ENCODE data around the gene GPAM. TPM values are rescaled to one million over a fixed set of nuclear protein-coding genes. Genes with fewer than 3 reads are reported as not detected.
A peak's percentile ranks its signal among the peaks of the same experiment; 100 is the strongest.

GPAM gene
- total and polyA plus RNA-seq, 4 donors, result 35.5 to 214 (median 147) TPM

DNA sequence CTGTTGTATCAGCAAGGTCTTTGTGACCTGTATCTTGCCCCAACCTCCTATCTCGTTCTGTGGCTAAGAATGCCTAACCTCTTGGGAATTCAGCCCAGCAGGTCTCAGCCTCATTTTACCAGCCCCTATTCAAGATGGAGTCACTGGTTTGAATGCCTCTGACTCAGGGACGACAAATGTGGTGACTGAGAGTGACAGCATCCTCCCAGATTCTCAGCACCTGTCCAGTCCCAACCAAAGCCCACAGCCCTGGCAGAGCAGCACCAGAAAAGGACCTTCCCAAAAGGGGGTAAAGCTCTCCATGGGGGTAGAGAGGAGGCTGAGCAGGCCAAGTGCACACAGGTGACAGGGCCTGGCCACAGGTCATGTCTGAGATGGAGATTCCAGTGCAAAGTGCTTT is 35.4 kb upstream of the GPAM start:
- no peak for DNase-seq (ENCODE audit: low spot score)
- Histone ChIP-seq H3K27me3 (ENCODE audit: control insufficient read depth in 4 of 4, insufficient read depth in 4 of 4, low read length in 3 of 4) (no peaks in the 10 kb centered on the region), H3K9ac (ENCODE audit: low read depth in 1 of 2, low read length in 2 of 2) (no peak overlapping the region), H3K27ac (ENCODE audit: low read depth in 1 of 2, low read length in 2 of 2) (peak overlapping the region; percentile 2 to 36), H3K4me1 (ENCODE audit: control insufficient read depth in 4 of 4, insufficient read depth in 4 of 4, low read length in 3 of 4) (peaks cover 16 to 72% (median 57%) of the 10 kb centered on the region in 4 donors), H3K4me3 (ENCODE audit: low read depth in 1 of 3, low read length in 3 of 3) (no peak overlapping the region), H3K36me3 (ENCODE audit: control insufficient read depth in 4 of 4, insufficient read depth in 3 of 4, low read depth in 1 of 4, low read length in 3 of 4) (peaks cover 0 to 10% (median 2%) of the 10 kb centered on the region in 4 donors), H3K9me3 (ENCODE audit: control insufficient read depth in 4 of 4, low read length in 3 of 4) (no peaks in the 10 kb centered on the region)
- TF ChIP-seq NR2F2 (IDR thresholded peaks at IDR 0.05) (no peak), TAF1 (conservative IDR thresholded peaks at IDR 0.05) (no peak), GABPA (IDR thresholded peaks at IDR 0.05 in 1 of 2, conservative IDR thresholded peaks at IDR 0.05 in 1 of 2) (no peak), JUND (IDR thresholded peaks at IDR 0.05) (no peak), HNF4G (IDR thresholded peaks at IDR 0.05) (no peak), SP1 (IDR thresholded peaks at IDR 0.05) (no peak), YY1 (IDR thresholded peaks at IDR 0.05) (no peak), RAD21 (IDR thresholded peaks at IDR 0.05) (no peak), EGR1 (IDR thresholded peaks at IDR 0.05; ENCODE audit: low read depth in 2 of 2) (no peak), FOXA2 (IDR thresholded peaks at IDR 0.05) (no peak), HNF4A (conservative IDR thresholded peaks at IDR 0.05) (no peak), FOXA1 (IDR thresholded peaks at IDR 0.05) (no peak), RXRA (IDR thresholded peaks at IDR 0.05) (no peak)
- TF ChIP-seq, protein P1, sequence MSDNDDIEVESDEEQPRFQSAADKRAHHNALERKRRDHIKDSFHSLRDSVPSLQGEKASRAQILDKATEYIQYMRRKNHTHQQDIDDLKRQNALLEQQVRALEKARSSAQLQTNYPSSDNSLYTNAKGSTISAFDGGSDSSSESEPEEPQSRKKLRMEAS (IDR thresholded peaks at IDR 0.05), result no peak
- TF ChIP-seq, protein P2, sequence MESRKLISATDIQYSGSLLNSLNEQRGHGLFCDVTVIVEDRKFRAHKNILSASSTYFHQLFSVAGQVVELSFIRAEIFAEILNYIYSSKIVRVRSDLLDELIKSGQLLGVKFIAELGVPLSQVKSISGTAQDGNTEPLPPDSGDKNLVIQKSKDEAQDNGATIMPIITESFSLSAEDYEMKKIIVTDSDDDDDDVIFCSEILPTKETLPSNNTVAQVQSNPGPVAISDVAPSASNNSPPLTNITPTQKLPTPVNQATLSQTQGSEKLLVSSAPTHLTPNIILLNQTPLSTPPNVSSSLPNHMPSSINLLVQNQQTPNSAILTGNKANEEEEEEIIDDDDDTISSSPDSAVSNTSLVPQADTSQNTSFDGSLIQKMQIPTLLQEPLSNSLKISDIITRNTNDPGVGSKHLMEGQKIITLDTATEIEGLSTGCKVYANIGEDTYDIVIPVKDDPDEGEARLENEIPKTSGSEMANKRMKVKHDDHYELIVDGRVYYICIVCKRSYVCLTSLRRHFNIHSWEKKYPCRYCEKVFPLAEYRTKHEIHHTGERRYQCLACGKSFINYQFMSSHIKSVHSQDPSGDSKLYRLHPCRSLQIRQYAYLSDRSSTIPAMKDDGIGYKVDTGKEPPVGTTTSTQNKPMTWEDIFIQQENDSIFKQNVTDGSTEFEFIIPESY (IDR thresholded peaks at IDR 0.05), result no peak
- TF ChIP-seq, protein P3, sequence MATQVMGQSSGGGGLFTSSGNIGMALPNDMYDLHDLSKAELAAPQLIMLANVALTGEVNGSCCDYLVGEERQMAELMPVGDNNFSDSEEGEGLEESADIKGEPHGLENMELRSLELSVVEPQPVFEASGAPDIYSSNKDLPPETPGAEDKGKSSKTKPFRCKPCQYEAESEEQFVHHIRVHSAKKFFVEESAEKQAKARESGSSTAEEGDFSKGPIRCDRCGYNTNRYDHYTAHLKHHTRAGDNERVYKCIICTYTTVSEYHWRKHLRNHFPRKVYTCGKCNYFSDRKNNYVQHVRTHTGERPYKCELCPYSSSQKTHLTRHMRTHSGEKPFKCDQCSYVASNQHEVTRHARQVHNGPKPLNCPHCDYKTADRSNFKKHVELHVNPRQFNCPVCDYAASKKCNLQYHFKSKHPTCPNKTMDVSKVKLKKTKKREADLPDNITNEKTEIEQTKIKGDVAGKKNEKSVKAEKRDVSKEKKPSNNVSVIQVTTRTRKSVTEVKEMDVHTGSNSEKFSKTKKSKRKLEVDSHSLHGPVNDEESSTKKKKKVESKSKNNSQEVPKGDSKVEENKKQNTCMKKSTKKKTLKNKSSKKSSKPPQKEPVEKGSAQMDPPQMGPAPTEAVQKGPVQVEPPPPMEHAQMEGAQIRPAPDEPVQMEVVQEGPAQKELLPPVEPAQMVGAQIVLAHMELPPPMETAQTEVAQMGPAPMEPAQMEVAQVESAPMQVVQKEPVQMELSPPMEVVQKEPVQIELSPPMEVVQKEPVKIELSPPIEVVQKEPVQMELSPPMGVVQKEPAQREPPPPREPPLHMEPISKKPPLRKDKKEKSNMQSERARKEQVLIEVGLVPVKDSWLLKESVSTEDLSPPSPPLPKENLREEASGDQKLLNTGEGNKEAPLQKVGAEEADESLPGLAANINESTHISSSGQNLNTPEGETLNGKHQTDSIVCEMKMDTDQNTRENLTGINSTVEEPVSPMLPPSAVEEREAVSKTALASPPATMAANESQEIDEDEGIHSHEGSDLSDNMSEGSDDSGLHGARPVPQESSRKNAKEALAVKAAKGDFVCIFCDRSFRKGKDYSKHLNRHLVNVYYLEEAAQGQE (IDR thresholded peaks at IDR 0.05), result no peak
- TF ChIP-seq, protein P4, sequence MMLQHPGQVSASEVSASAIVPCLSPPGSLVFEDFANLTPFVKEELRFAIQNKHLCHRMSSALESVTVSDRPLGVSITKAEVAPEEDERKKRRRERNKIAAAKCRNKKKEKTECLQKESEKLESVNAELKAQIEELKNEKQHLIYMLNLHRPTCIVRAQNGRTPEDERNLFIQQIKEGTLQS (IDR thresholded peaks at IDR 0.05), result no peak
- TF ChIP-seq, protein P5, sequence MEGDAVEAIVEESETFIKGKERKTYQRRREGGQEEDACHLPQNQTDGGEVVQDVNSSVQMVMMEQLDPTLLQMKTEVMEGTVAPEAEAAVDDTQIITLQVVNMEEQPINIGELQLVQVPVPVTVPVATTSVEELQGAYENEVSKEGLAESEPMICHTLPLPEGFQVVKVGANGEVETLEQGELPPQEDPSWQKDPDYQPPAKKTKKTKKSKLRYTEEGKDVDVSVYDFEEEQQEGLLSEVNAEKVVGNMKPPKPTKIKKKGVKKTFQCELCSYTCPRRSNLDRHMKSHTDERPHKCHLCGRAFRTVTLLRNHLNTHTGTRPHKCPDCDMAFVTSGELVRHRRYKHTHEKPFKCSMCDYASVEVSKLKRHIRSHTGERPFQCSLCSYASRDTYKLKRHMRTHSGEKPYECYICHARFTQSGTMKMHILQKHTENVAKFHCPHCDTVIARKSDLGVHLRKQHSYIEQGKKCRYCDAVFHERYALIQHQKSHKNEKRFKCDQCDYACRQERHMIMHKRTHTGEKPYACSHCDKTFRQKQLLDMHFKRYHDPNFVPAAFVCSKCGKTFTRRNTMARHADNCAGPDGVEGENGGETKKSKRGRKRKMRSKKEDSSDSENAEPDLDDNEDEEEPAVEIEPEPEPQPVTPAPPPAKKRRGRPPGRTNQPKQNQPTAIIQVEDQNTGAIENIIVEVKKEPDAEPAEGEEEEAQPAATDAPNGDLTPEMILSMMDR (IDR thresholded peaks at IDR 0.05; ENCODE audit: low read depth, low read length, missing input control), result no peak
- WGBS, result 86% methylated on average over 2 of the region's 2 CpGs

All from liver (tissue), 9 donors.